ENCODE results near the gene MAP4K2. TPM values are rescaled to one million over a fixed set of nuclear protein-coding genes. Genes with fewer than 3 reads are reported as not detected.

The MAP4K2 gene
- total and polyA plus RNA-seq, 9 of the 15 experiments (the other 6 are each of a cell fraction or from before 2014, with no cell fraction given), result 0.13 to 14.5 (median 7.3) TPM

- TF ChIP-seq E2F6 (IDR thresholded peaks at IDR 0.05; ENCODE audit: borderline replicate concordance in 1 of 2, extremely low read depth in 1 of 2, insufficient read depth in 1 of 2, insufficient read length in 1 of 2, low read depth in 1 of 2, low read length in 1 of 2, poor library complexity in 1 of 2, severe bottlenecking in 1 of 2) (peak in 1 of 2 experiments; percentile 35), POLR2B (IDR thresholded peaks at IDR 0.05; ENCODE audit: low read depth, partially characterized antibody) (peak; percentile 37), POLR2H (tag; IDR thresholded peaks at IDR 0.05; ENCODE audit: low read depth) (no peak), RERE (CRISPR knock-in tag; IDR thresholded peaks at IDR 0.05; ENCODE audit: borderline replicate concordance) (no peak), ETS1 (conservative IDR thresholded peaks at IDR 0.05; ENCODE audit: control insufficient read depth, low read depth, low read length) (peak; percentile 97), FOXJ2 (tag; IDR thresholded peaks at IDR 0.05) (0 out of 2 replicates have a peak, but pooled peaks have one; percentile 42), TCF7 (IDR thresholded peaks at IDR 0.05; ENCODE audit: borderline replicate concordance) (no peak), EP300 (IDR thresholded peaks at IDR 0.05; ENCODE audit: low read length) (peak; percentile 6; the same call in 1 of the 2 replicates), ZNF586 (CRISPR knock-in tag; conservative IDR thresholded peaks at IDR 0.05) (no peak), HDAC1 (IDR thresholded peaks at IDR 0.05) (peak in 1 of 2 experiments; percentile 54; a peak in 2 of 4 replicates), MNT (conservative IDR thresholded peaks at IDR 0.05) (peak; percentile 74 to 87), DNMT1 (IDR thresholded peaks at IDR 0.05) (no peak), CEBPG (CRISPR knock-in tag; IDR thresholded peaks at IDR 0.05) (no peak), CEBPG (tag; conservative IDR thresholded peaks at IDR 0.05 in 1 of 2, IDR thresholded peaks at IDR 0.05 in 1 of 2) (no peak), ZFX (CRISPR knock-in tag; IDR thresholded peaks at IDR 0.05) (peak; percentile 97), SPI1 (IDR thresholded peaks at IDR 0.05; ENCODE audit: borderline replicate concordance, low read depth, low read length) (0 out of 2 replicates have a peak, but pooled peaks have one; percentile 18), ESRRA (IDR thresholded peaks at IDR 0.05; ENCODE audit: borderline replicate concordance, low read depth) (no peak; the same call in 1 of the 2 replicates)
Measured at GRCh38 chr11:64810271-64810890, 7.4 kb upstream of the MAP4K2 start, which contains the start of gene MEN1 (continued).

All from K562 (cell line).